ENCODE results near the gene DYNC2I2. TPM values are rescaled to one million over a fixed set of nuclear protein-coding genes. Genes with fewer than 3 reads are reported as not detected.

Gene DYNC2I2
- total and polyA plus RNA-seq, 2 experiments from 2014 or later: 48.7 to 78.3 TPM

DNA sequence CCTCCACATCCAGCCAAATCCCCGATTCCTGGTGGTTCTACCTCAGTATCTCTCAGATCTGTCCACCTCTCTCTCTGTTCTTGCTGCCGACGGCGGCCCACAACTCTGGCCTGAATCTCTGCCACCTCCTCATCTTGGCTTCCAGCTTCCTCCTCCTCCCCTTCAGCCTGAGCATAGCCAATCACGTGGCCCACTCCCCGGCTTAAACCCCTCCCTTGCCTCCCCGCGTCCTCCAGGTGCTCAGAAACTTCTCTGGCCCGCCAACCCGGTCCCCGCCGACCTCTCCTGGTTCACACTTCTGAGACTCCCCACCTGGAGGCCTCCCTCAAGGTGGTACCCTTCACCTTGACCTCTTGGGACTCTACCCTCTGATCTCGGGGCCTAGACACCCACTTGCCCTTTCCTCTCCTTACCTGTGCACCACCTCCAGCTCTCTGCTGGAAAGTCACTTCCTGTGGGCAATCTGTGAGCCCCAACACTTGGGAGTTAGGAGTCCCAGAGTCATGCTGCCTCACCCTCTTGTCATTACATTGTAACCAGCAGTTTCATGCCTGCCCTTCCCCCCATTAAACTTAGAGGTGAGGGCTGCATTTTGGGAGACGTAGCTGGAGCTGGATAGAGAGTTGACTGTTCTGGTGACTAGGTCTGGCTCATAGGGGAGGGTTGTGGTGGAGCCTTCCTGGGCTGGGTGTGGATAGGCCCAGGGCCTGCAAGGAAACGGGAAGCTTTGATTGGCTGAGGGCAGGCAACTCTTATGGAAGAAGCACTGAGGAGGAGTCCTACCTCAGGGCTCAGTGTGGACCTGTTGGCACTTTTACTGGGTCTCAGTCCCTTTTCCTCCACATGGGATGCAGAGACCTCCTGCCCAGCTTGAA is 27.9 kb upstream of the DYNC2I2 start:
- Histone ChIP-seq H2AFZ (no peak overlapping the region), H3K36me3 (ENCODE audit: insufficient read depth) (no peaks in the 10 kb centered on the region; the same call in 1 of the 2 replicates), H3K79me2 (replicated peaks; ENCODE audit: insufficient read depth) (peaks cover 50% of the 10 kb centered on the region), H3K27me3 (ENCODE audit: insufficient read depth) (no peaks in the 10 kb centered on the region), H3K27ac (ENCODE audit: low read depth) (peak overlapping the region; percentile 100), H3K4me2 (peak overlapping the region; percentile 99), H3F3A (replicated peaks; ENCODE audit: low read depth) (peaks cover 48% of the 10 kb centered on the region), H3K9me2 (ENCODE audit: insufficient read depth) (no peaks in the 10 kb centered on the region), H3K4me3 (peak overlapping the region; percentile 93), H4K20me1 (replicated peaks; ENCODE audit: insufficient read depth) (peaks cover 34% of the 10 kb centered on the region), H3K4me1 (ENCODE audit: insufficient read depth) (peaks cover 39% of the 10 kb centered on the region)
- peaks cover 32% of the 10 kb centered on the region for H3K27me3 Mint-ChIP-seq (ENCODE audit: insufficient read depth, low read depth, poor library complexity)
- H3K27ac Mint-ChIP-seq: peak overlapping the region; percentile 100
- ATAC-seq: peak; percentile 47
- peak; percentile 91 for DNase-seq (ENCODE audit: low spot score)
- TF ChIP-seq REST (IDR thresholded peaks at IDR 0.05; ENCODE audit: unreplicated experiment): no peak
- TF ChIP-seq EZH2 (IDR thresholded peaks at IDR 0.05; ENCODE audit: low read depth, unreplicated experiment): no peak
- no peak for TF ChIP-seq STAT1 (IDR thresholded peaks at IDR 0.05; ENCODE audit: unreplicated experiment)
- peak; percentile 15; the same call in 1 of the 2 replicates for TF ChIP-seq POLR2AphosphoS5 (IDR thresholded peaks at IDR 0.05; ENCODE audit: low read depth)
- TF ChIP-seq CREB1 (CRISPR knock-in tag; IDR thresholded peaks at IDR 0.05; ENCODE audit: low read depth): 0 out of 2 replicates have a peak, but pooled peaks have one; percentile 14
- TF ChIP-seq EZH2phosphoT487 (IDR thresholded peaks at IDR 0.05; ENCODE audit: unreplicated experiment): no peak
- no peak for TF ChIP-seq JUNB (IDR thresholded peaks at IDR 0.05; ENCODE audit: unreplicated experiment)
- H3K36me3 Mint-ChIP-seq (ENCODE audit: low read depth): peaks cover 60% of the 10 kb centered on the region
- H3K4me1 Mint-ChIP-seq: peaks cover 37% of the 10 kb centered on the region
- H3K9me3 Mint-ChIP-seq: peaks cover 13% of the 10 kb centered on the region
- peak overlapping the region; percentile 100 for H3K4me3 Mint-ChIP-seq

GRCh38 chr9:128684065-128684324 is 27.3 kb upstream of the DYNC2I2 start:
- H3F3A ChIP-seq (replicated peaks; ENCODE audit: low read depth): peaks cover 48% of the 10 kb centered on the region
- no peaks in the 10 kb centered on the region; the same call in 1 of the 2 replicates for H3K36me3 ChIP-seq (ENCODE audit: insufficient read depth)
- H3K4me1 Mint-ChIP-seq: peaks cover 37% of the 10 kb centered on the region
- no peak overlapping the region for H2AFZ ChIP-seq
- H3K4me3 Mint-ChIP-seq: peak overlapping the region; percentile 100
- H4K20me1 ChIP-seq (replicated peaks; ENCODE audit: insufficient read depth): peaks cover 34% of the 10 kb centered on the region
- peak overlapping the region; percentile 100 for H3K27ac Mint-ChIP-seq
- H3K79me2 ChIP-seq (replicated peaks; ENCODE audit: insufficient read depth): peaks cover 50% of the 10 kb centered on the region
- ATAC-seq: peak; percentile 0; the same call in 2 of the 3 replicates
- peaks cover 60% of the 10 kb centered on the region for H3K36me3 Mint-ChIP-seq (ENCODE audit: low read depth)
- H3K9me2 ChIP-seq (ENCODE audit: insufficient read depth): no peaks in the 10 kb centered on the region
- H3K27me3 ChIP-seq (ENCODE audit: insufficient read depth): no peaks in the 10 kb centered on the region
- peaks cover 32% of the 10 kb centered on the region for H3K27me3 Mint-ChIP-seq (ENCODE audit: insufficient read depth, low read depth, poor library complexity)
- DNase-seq (ENCODE audit: low spot score): no peak
- H3K9me3 Mint-ChIP-seq: peaks cover 13% of the 10 kb centered on the region
- H3K27ac ChIP-seq (ENCODE audit: low read depth): peak overlapping the region; percentile 100
- H3K4me3 ChIP-seq: peak overlapping the region; percentile 93
- peaks cover 39% of the 10 kb centered on the region for H3K4me1 ChIP-seq (ENCODE audit: insufficient read depth)
- peak overlapping the region; percentile 99 for H3K4me2 ChIP-seq
- no peak for TF ChIP-seq CTCF (conservative IDR thresholded peaks at IDR 0.05; ENCODE audit: low read depth in 2 of 2)
- TF ChIP-seq STAT1 (IDR thresholded peaks at IDR 0.05; ENCODE audit: unreplicated experiment): no peak
- TF ChIP-seq ZNF331 (CRISPR knock-in tag; IDR thresholded peaks at IDR 0.05; ENCODE audit: low read depth): no peak
- TF ChIP-seq REST (IDR thresholded peaks at IDR 0.05; ENCODE audit: unreplicated experiment): no peak
- TF ChIP-seq, protein P1, sequence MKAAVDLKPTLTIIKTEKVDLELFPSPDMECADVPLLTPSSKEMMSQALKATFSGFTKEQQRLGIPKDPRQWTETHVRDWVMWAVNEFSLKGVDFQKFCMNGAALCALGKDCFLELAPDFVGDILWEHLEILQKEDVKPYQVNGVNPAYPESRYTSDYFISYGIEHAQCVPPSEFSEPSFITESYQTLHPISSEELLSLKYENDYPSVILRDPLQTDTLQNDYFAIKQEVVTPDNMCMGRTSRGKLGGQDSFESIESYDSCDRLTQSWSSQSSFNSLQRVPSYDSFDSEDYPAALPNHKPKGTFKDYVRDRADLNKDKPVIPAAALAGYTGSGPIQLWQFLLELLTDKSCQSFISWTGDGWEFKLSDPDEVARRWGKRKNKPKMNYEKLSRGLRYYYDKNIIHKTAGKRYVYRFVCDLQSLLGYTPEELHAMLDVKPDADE (IDR thresholded peaks at IDR 0.05): no peak
- TF ChIP-seq ZNF114 (CRISPR knock-in tag; IDR thresholded peaks at IDR 0.05): no peak
- TF ChIP-seq CREB1 (CRISPR knock-in tag; IDR thresholded peaks at IDR 0.05; ENCODE audit: low read depth): no peak
- no peak for TF ChIP-seq NANOG (IDR thresholded peaks at IDR 0.05; ENCODE audit: borderline replicate concordance)
- no peak for TF ChIP-seq JUNB (IDR thresholded peaks at IDR 0.05; ENCODE audit: unreplicated experiment)
- TF ChIP-seq EZH2 (IDR thresholded peaks at IDR 0.05; ENCODE audit: low read depth, unreplicated experiment): no peak
- no peak for TF ChIP-seq EZH2phosphoT487 (IDR thresholded peaks at IDR 0.05; ENCODE audit: unreplicated experiment)
- TF ChIP-seq POLR2AphosphoS5 (IDR thresholded peaks at IDR 0.05; ENCODE audit: low read depth): no peak
